ENCODE data around the gene SEPTIN6.

GRCh38 chrX:119669424-119670037 lies 23.4 kb downstream of the SEPTIN6 start:
- TF ChIP-seq CTCF (conservative IDR thresholded peaks at IDR 0.05; ENCODE audit: low read depth, low read length) (no peak), EZH2 (IDR thresholded peaks at IDR 0.05; ENCODE audit: borderline replicate concordance, low read depth, low read length, poor library complexity, severe bottlenecking) (no peak)

Measured in A673 (cell line).